ENCODE measurements around the gene CXCL16.

GRCh38 chr17:4766723-4767122 is 27.0 kb upstream of the CXCL16 start:
- TF ChIP-seq MAX (IDR thresholded peaks at IDR 0.05) (no peak), TCF12 (IDR thresholded peaks at IDR 0.05; ENCODE audit: low read depth) (no peak), CEBPB (IDR thresholded peaks at IDR 0.05) (no peak), FOXM1 (IDR thresholded peaks at IDR 0.05; ENCODE audit: borderline replicate concordance, low read depth) (no peak), CREB1 (IDR thresholded peaks at IDR 0.05; ENCODE audit: low read depth) (no peak), NFIC (IDR thresholded peaks at IDR 0.05) (no peak), ZBTB7A (IDR thresholded peaks at IDR 0.05; ENCODE audit: low read depth) (no peak), YY1 (IDR thresholded peaks at IDR 0.05; ENCODE audit: low read depth) (no peak), REST (IDR thresholded peaks at IDR 0.05; ENCODE audit: low read depth) (no peak), RAD21 (IDR thresholded peaks at IDR 0.05; ENCODE audit: low read depth) (no peak), EP300 (IDR thresholded peaks at IDR 0.05; ENCODE audit: borderline replicate concordance) (no peak), EGR1 (IDR thresholded peaks at IDR 0.05) (no peak)
